Neural cell (in vitro differentiated cells): Measurements from ENCODE around the gene COBLL1. TPM values are rescaled to one million over a fixed set of nuclear protein-coding genes. Genes with fewer than 3 reads are reported as not detected.

ENCODE experiments used
- H2AFZ ChIP-seq: fragments of 200-600, 300-800 bp; sonication (generic), shearing (Covaris generic); 2 replicates; pipeline ENCODE4 v1.6.0; 2014; ENCODE audit warnings: low read depth, mild to moderate bottlenecking, antibody characterized with exemption, low read length, moderate library complexity
- H3F3A ChIP-seq: fragments of 200-600 bp; shearing (Covaris generic); 2 replicates; pipeline ENCODE4 v1.6.1; 2016; ENCODE audit warnings: mild to moderate bottlenecking, moderate library complexity, mixed read lengths, antibody characterized with exemption, low read length; ENCODE audit not compliant: insufficient read depth, poor library complexity, severe bottlenecking
- H3K27ac ChIP-seq: fragments of 200-600, 300-800 bp; sonication (generic), shearing (Covaris generic); 2 replicates; pipeline ENCODE4 v1.5.1; 2014; ENCODE audit warnings: mild to moderate bottlenecking, low read length, moderate library complexity
- H3K27me3 ChIP-seq: fragments of 300-800, 200-600 bp; sonication (generic), shearing (Covaris generic); 2 replicates; pipeline ENCODE4 v1.6.0; 2014; ENCODE audit warnings: mild to moderate bottlenecking, low read depth, low read length, moderate library complexity; ENCODE audit not compliant: insufficient read depth
- H3K36me3 ChIP-seq: fragments of 300-800, 200-600 bp; sonication (generic), shearing (Covaris generic); 2 replicates; pipeline ENCODE4 v1.5.1; 2014; ENCODE audit warnings: mild to moderate bottlenecking, antibody characterized with exemption, low read length, moderate library complexity; ENCODE audit not compliant: insufficient read depth
- H3K4me2 ChIP-seq: fragments of 300-800, 200-600 bp; sonication (generic), shearing (Covaris generic); 2 replicates; pipeline ENCODE4 v1.6.0; 2014; ENCODE audit warnings: mild to moderate bottlenecking, low read length
- H3K4me3 ChIP-seq: fragments of 300-800, 200-600 bp; sonication (generic), shearing (Covaris generic); 2 replicates; pipeline ENCODE4 v1.5.1; 2014; ENCODE audit warnings: mild to moderate bottlenecking, low read length, moderate library complexity
- H3K79me2 ChIP-seq: fragments of 200-600 bp; shearing (Covaris generic); replicated peaks from 2 replicates; pipeline ENCODE4 v1.6.0; 2014; ENCODE audit warnings: mild to moderate bottlenecking, low read length, moderate library complexity; ENCODE audit not compliant: insufficient read depth
- H3K9ac ChIP-seq: fragments of 300-800, 200-600 bp; sonication (generic), shearing (Covaris generic); 2 replicates; pipeline ENCODE4 v1.6.1; 2016; ENCODE audit warnings: mild to moderate bottlenecking, low read length, mixed read lengths
- H3K9me2 ChIP-seq: fragments of 200-600 bp; shearing (Covaris generic); 2 replicates; pipeline ENCODE4 v1.6.1; 2016; ENCODE audit warnings: mild to moderate bottlenecking, low read length, mixed read lengths; ENCODE audit not compliant: insufficient read depth
- H3K9me3 ChIP-seq: fragments of 200-600, 300-800 bp; sonication (generic), shearing (Covaris generic); 2 replicates; pipeline ENCODE4 v1.6.1; 2016; ENCODE audit warnings: mild to moderate bottlenecking, mixed run types, low read length, moderate library complexity, mixed read lengths
- H4K20me1 ChIP-seq: fragments of 200-600 bp; shearing (Covaris generic); 2 replicates; pipeline ENCODE4 v1.6.1; 2016; ENCODE audit warnings: mild to moderate bottlenecking, mixed run types; ENCODE audit not compliant: insufficient read depth
- EP300 ChIP-seq: fragments of 450-650 bp; conservative IDR thresholded peaks from 2 replicates; pipeline ENCODE4 v1.6.1; 2014; ENCODE audit warnings: antibody characterized with exemption, mild to moderate bottlenecking, moderate library complexity; ENCODE audit not compliant: poor library complexity, severe bottlenecking
- EZH2 ChIP-seq: fragments of 200-600, 300-800 bp; shearing (Covaris generic), sonication (generic); IDR thresholded peaks from 2 replicates; pipeline ENCODE4 v1.6.1; 2014; ENCODE audit warnings: antibody characterized with exemption, low read length, borderline replicate concordance, mild to moderate bottlenecking; ENCODE audit not compliant: insufficient read depth, poor library complexity, severe bottlenecking
- MXI1 ChIP-seq: fragments of 450-650 bp; conservative IDR thresholded peaks from 2 replicates; pipeline ENCODE4 v1.6.1; 2014; ENCODE audit warnings: antibody characterized with exemption, mild to moderate bottlenecking; ENCODE audit not compliant: poor library complexity, severe bottlenecking
- POLR2AphosphoS5 ChIP-seq: IDR thresholded peaks from 2 replicates; pipeline ENCODE4 v1.6.1; 2012
- RAD21 ChIP-seq: fragments of 450-650 bp; conservative IDR thresholded peaks from 2 replicates; pipeline ENCODE4 v1.6.1; 2014; ENCODE audit warnings: antibody characterized with exemption, mild to moderate bottlenecking, moderate library complexity
- REST ChIP-seq: IDR thresholded peaks from 2 replicates; pipeline ENCODE4 v1.6.1; 2012; ENCODE audit warnings: borderline replicate concordance
- SMC3 ChIP-seq: fragments of 450-650 bp; conservative IDR thresholded peaks from 2 replicates; pipeline ENCODE4 v1.6.1; 2014; ENCODE audit warnings: antibody characterized with exemption, mild to moderate bottlenecking, moderate library complexity; ENCODE audit not compliant: poor library complexity
- TAF1 ChIP-seq: IDR thresholded peaks from 2 replicates; pipeline ENCODE4 v1.6.1; 2012; ENCODE audit warnings: low read depth
- polyA plus RNA-seq: library from polyadenylated mRNA; depleted of rRNA; stranded (reverse); fragments of >200 nt; gene quantifications from 2 replicates; pipeline ENCODE4 v1.2.3, GENCODE V29; 2014
- TF ChIP-seq, protein P1 (sequence below): fragments of 450-650 bp; IDR thresholded peaks from 2 replicates; pipeline ENCODE4 v1.5.1; 2014; ENCODE audit warnings: antibody characterized with exemption, mild to moderate bottlenecking, moderate library complexity; ENCODE audit not compliant: poor library complexity, severe bottlenecking

The COBLL1 gene
- polyA plus RNA-seq, 1 donor from 2014 or later = 0.11 TPM

DNA sequence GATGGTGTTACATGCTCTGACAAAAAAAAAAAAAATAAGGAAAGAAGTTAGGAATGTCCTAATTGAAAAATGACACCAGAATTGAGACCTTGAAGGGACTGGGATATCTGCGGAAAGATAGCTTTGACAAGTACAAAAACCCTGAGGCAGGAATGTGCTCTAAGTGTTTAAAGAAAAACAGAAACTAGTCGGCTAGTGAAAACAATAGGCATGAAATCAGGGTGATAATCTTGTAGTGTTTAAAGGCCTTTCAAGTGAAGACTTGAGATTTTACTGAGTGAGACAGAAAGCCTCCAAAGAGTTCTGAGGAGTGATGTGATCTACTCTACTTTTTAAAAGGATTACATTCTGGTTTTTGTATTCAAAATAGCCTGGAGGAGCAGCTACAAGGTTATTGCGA, 107.4 kb downstream of the COBLL1 start:
- no peak overlapping the region for H2AFZ ChIP-seq
- no peaks in the 10 kb centered on the region for H3K9me3 ChIP-seq
- no peaks in the 10 kb centered on the region for H4K20me1 ChIP-seq
- no peak overlapping the region for H3K9ac ChIP-seq
- no peaks in the 10 kb centered on the region for H3K36me3 ChIP-seq
- H3K4me2 ChIP-seq = no peak overlapping the region
- H3K4me3 ChIP-seq = no peak overlapping the region
- H3K9me2 ChIP-seq = no peaks in the 10 kb centered on the region
- TF ChIP-seq SMC3 (no peak), POLR2AphosphoS5 (no peak), EZH2 (no peak), TAF1 (no peak), EP300 (no peak), RAD21 (no peak), REST (no peak), MXI1 (no peak)
- TF ChIP-seq, protein P1, sequence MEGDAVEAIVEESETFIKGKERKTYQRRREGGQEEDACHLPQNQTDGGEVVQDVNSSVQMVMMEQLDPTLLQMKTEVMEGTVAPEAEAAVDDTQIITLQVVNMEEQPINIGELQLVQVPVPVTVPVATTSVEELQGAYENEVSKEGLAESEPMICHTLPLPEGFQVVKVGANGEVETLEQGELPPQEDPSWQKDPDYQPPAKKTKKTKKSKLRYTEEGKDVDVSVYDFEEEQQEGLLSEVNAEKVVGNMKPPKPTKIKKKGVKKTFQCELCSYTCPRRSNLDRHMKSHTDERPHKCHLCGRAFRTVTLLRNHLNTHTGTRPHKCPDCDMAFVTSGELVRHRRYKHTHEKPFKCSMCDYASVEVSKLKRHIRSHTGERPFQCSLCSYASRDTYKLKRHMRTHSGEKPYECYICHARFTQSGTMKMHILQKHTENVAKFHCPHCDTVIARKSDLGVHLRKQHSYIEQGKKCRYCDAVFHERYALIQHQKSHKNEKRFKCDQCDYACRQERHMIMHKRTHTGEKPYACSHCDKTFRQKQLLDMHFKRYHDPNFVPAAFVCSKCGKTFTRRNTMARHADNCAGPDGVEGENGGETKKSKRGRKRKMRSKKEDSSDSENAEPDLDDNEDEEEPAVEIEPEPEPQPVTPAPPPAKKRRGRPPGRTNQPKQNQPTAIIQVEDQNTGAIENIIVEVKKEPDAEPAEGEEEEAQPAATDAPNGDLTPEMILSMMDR = no peak
- H3F3A ChIP-seq = no peaks in the 10 kb centered on the region
- no peak overlapping the region for H3K27ac ChIP-seq
- no peaks in the 10 kb centered on the region for H3K79me2 ChIP-seq
- no peaks in the 10 kb centered on the region for H3K27me3 ChIP-seq

DNA sequence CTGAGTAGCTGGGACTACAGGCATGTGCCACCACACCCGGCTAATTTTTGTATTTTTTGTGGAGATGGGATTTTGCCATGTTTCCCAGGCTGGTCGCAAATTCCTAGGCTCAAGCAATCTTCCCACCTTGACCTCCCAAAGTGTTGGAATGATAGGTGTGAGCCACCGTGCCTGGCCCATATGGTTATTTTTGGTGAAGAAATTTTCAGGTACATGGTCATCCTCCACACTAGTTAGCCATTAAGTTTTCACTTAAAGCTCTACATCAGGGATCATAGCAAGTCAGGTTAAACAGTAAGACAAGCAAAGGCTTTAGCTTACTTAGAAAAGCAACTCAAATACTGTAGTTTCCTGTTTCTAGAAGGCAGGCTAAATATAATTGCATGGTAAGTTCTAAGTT, 116.1 kb downstream of the COBLL1 start:
- H3K9ac ChIP-seq = no peak overlapping the region
- no peaks in the 10 kb centered on the region for H3K79me2 ChIP-seq
- H3K9me2 ChIP-seq = no peaks in the 10 kb centered on the region
- no peaks in the 10 kb centered on the region for H4K20me1 ChIP-seq
- H3F3A ChIP-seq = no peaks in the 10 kb centered on the region
- H3K27ac ChIP-seq = no peak overlapping the region
- H3K27me3 ChIP-seq = no peaks in the 10 kb centered on the region
- no peak overlapping the region for H2AFZ ChIP-seq
- no peak overlapping the region for H3K4me3 ChIP-seq
- no peaks in the 10 kb centered on the region for H3K36me3 ChIP-seq
- no peak overlapping the region for H3K4me2 ChIP-seq
- H3K9me3 ChIP-seq = no peaks in the 10 kb centered on the region
- no peak for TF ChIP-seq MXI1
- no peak for TF ChIP-seq RAD21
- TF ChIP-seq, protein P1 = no peak
- TF ChIP-seq EP300 = no peak
- no peak for TF ChIP-seq REST
- no peak for TF ChIP-seq POLR2AphosphoS5
- no peak for TF ChIP-seq TAF1
- no peak for TF ChIP-seq EZH2
- TF ChIP-seq SMC3 = no peak
